ENCODE measurements around the gene PEX1.

The PEX1 gene

DNA sequence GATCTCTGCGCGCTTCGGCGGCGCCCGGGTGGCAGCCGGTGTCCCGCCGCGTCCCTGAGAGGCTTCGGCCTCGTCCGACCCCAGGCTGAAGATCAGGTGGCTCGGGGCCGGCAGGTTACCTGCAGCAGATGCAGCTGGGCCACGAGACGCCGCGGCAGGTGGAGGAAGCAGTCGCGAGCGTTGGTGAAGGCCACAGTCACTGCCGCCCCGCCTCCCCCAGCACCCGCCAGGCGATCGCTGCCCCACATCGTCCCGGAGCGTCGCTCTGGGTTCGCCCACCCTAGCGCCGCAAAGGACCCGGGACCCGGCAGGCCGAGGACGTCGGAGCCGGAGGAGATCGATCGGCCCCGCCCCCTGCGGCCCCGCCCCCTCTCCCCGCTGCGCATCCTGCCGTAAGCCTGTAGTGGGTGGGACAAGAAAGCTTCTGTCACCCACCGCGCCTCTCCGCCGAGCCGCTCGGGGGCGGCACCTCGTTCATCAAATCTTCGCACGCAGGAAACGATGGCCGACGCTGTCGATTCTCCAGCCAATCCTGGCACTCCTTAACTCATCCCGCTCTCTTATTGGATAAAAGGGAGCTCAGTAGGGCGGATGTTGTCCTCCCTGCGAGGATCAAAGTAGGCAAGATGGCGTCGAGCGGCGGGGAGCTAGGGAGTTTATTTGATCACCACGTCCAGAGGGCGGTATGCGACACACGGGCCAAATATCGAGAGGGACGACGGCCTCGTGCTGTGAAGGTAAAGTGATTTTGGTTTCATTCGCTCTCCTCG lies at the start of gene PEX1, which contains the start of gene RBM48:
PEX1 (minus strand) TSS at position 333 of the 770 bp plus-strand sequence; CDS start at position 248, 85 bp downstream.
RBM48 (plus strand) TSS at position 608 of the 770 bp plus-strand sequence; CDS start at position 627, 19 bp downstream.
- H3K9me3 ChIP-seq (ENCODE audit: severe bottlenecking), result no peaks in the 10 kb centered on the region
- peak within 1 kb of the TSS; percentile 94 for H3K27ac ChIP-seq
- H3K36me3 ChIP-seq, result peaks cover 29% of the 10 kb centered on the region
- TF ChIP-seq, protein P1, sequence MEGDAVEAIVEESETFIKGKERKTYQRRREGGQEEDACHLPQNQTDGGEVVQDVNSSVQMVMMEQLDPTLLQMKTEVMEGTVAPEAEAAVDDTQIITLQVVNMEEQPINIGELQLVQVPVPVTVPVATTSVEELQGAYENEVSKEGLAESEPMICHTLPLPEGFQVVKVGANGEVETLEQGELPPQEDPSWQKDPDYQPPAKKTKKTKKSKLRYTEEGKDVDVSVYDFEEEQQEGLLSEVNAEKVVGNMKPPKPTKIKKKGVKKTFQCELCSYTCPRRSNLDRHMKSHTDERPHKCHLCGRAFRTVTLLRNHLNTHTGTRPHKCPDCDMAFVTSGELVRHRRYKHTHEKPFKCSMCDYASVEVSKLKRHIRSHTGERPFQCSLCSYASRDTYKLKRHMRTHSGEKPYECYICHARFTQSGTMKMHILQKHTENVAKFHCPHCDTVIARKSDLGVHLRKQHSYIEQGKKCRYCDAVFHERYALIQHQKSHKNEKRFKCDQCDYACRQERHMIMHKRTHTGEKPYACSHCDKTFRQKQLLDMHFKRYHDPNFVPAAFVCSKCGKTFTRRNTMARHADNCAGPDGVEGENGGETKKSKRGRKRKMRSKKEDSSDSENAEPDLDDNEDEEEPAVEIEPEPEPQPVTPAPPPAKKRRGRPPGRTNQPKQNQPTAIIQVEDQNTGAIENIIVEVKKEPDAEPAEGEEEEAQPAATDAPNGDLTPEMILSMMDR (IDR thresholded peaks at IDR 0.05; ENCODE audit: low read depth, low read length), result peak; percentile 47
- H3K4me3 ChIP-seq (ENCODE audit: low read depth, low read length), result peak within 1 kb of the TSS; percentile 92
- peak; percentile 98 for DNase-seq
- H3K27me3 ChIP-seq (ENCODE audit: insufficient read depth, low read depth, severe bottlenecking), result no peaks in the 10 kb centered on the region

DNA sequence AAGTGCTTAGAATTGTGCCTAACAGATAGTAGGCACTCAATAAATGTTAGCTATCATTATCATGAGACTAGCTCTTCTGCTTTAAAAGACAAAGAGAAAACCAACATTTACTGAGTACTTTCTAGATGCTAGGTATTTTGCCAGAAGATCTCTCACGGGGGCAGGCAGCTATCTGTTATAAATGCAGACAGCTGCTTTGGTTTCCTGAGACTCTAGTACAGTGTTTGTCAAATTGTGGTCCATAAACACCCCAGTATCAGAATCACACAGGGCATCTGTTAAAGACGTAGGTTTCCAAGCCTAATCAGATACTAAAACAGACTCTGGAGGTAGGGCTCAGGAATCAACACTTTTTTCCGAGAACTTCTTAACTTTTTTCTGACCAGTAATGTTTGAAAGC lies 48.0 kb upstream of the PEX1 start:
- no peaks in the 10 kb centered on the region for H3K9me3 ChIP-seq (ENCODE audit: severe bottlenecking)
- no peaks in the 10 kb centered on the region for H3K27me3 ChIP-seq (ENCODE audit: insufficient read depth, low read depth, severe bottlenecking)
- no peak for DNase-seq
- no peak overlapping the region for H3K27ac ChIP-seq
- TF ChIP-seq, protein P1 (IDR thresholded peaks at IDR 0.05; ENCODE audit: low read depth, low read length), result no peak
- no peak overlapping the region for H3K4me3 ChIP-seq (ENCODE audit: low read depth, low read length)
- H3K36me3 ChIP-seq, result peaks cover 78% of the 10 kb centered on the region

DNA sequence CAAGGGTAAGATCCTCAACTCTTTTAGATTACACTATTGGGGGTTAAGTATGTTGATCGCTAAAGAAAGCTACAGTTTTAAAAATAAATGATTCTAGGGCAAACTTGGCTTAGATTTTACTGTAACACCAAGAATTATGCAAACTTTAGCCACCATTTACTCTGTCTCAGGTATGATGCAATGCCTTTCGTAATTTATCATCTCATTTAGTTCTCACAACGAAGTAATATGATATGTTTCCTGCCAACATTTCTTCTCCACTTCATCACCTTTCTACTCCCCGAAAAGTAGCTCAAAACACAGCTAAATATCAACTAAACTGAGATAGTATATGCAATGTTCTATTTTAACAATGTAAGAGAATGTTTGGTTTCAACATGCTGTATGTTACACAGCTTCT lies 40.8 kb upstream of the PEX1 start:
- Histone ChIP-seq H3K36me3 (peaks cover 67% of the 10 kb centered on the region), H3K27ac (no peak overlapping the region), H3K9me3 (ENCODE audit: severe bottlenecking) (no peaks in the 10 kb centered on the region), H3K4me3 (ENCODE audit: low read depth, low read length) (no peak overlapping the region), H3K27me3 (ENCODE audit: insufficient read depth, low read depth, severe bottlenecking) (no peaks in the 10 kb centered on the region)
- TF ChIP-seq, protein P1 (IDR thresholded peaks at IDR 0.05; ENCODE audit: low read depth, low read length), result no peak
- no peak for DNase-seq

DNA sequence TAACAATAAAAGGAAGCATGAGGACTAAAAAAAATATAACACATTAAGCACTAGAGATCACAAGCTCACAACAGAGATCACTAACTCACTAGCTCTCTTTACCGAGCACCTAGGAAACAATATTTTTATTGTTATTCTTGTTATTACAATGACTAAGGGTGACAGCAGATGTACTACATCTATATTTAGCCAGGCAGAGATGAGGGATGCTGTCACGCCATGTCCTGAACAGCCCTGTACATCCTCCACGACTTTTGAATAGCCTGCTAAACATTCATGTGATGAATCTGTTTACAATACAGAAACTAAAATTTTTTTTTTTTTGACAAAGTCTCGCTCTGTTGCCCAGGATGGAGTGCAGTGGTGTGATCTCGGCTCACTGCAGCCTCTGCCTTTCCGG lies 39.1 kb upstream of the PEX1 start:
- Histone ChIP-seq H3K36me3 (peaks cover 62% of the 10 kb centered on the region), H3K27ac (no peak overlapping the region), H3K9me3 (ENCODE audit: severe bottlenecking) (no peaks in the 10 kb centered on the region), H3K4me3 (ENCODE audit: low read depth, low read length) (no peak overlapping the region), H3K27me3 (ENCODE audit: insufficient read depth, low read depth, severe bottlenecking) (no peaks in the 10 kb centered on the region)
- TF ChIP-seq, protein P1 (IDR thresholded peaks at IDR 0.05; ENCODE audit: low read depth, low read length), result no peak
- DNase-seq, result no peak

DNA sequence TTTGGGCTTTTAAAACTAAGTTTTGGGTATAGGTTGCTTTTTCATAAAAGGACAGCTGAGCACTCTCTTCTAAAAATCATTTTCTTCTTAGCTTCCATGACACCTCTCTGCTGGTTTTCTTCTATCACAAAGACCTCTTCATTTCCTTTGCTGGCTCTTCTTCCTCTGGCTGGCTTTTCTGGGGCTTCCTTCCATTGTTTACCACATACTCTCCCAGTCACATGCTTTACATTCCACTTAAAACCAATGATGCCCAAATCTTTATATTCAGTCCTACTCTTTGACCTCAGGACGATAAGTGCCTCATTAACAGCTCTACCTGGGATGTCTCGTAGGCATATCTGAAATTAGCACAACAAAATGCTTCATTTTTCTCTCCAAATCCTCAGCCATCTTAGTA lies 35.0 kb upstream of the PEX1 start:
- peaks cover 46% of the 10 kb centered on the region for H3K36me3 ChIP-seq
- no peaks in the 10 kb centered on the region for H3K27me3 ChIP-seq (ENCODE audit: insufficient read depth, low read depth, severe bottlenecking)
- no peak for DNase-seq
- H3K4me3 ChIP-seq (ENCODE audit: low read depth, low read length), result no peak overlapping the region
- H3K27ac ChIP-seq, result no peak overlapping the region
- TF ChIP-seq, protein P1 (IDR thresholded peaks at IDR 0.05; ENCODE audit: low read depth, low read length), result no peak
- no peaks in the 10 kb centered on the region for H3K9me3 ChIP-seq (ENCODE audit: severe bottlenecking)

Data from WERI-Rb-1 (cell line).